ENCODE results near the gene CELA2A.

CELA2A gene

DNA sequence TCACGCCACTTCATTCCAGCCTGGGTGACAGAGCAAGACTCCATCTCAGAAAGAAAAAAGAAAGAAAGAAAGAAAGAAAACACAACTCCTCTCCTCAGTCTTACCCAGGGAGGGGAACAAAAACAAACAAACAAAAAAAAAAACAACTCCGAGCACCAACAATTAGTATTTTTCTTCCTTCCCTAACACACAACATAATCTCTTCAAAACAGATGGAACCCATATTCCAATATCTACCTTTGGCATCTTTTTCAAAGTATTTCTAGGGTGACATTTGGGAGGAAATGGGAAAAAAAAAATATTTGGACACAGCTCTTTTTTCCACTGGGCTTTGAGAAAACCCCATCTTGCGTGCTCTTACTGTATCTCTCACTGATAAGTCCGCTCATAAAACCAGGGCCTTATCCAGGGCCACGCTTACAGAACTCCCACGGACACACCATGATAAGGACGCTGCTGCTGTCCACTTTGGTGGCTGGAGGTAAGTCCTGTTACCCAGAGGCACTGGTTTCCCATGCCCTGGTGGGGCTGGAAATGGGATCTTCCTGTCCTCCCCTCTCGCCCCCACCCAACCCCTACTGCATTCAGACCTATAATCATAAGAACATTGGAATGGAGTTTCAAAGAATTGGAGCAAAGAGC, at the start of gene CELA2A:
CELA2A (plus strand) TSS at position 420 of the 642 bp plus-strand sequence; CDS start at position 442, 22 bp downstream.
- no peak within 1 kb of the TSS for H3K4me3 ChIP-seq (ENCODE audit: low read depth, low read length)
- TF ChIP-seq, protein P1, sequence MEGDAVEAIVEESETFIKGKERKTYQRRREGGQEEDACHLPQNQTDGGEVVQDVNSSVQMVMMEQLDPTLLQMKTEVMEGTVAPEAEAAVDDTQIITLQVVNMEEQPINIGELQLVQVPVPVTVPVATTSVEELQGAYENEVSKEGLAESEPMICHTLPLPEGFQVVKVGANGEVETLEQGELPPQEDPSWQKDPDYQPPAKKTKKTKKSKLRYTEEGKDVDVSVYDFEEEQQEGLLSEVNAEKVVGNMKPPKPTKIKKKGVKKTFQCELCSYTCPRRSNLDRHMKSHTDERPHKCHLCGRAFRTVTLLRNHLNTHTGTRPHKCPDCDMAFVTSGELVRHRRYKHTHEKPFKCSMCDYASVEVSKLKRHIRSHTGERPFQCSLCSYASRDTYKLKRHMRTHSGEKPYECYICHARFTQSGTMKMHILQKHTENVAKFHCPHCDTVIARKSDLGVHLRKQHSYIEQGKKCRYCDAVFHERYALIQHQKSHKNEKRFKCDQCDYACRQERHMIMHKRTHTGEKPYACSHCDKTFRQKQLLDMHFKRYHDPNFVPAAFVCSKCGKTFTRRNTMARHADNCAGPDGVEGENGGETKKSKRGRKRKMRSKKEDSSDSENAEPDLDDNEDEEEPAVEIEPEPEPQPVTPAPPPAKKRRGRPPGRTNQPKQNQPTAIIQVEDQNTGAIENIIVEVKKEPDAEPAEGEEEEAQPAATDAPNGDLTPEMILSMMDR (IDR thresholded peaks at IDR 0.05; ENCODE audit: borderline replicate concordance, insufficient read depth, low read depth, low read length): no peak

DNA sequence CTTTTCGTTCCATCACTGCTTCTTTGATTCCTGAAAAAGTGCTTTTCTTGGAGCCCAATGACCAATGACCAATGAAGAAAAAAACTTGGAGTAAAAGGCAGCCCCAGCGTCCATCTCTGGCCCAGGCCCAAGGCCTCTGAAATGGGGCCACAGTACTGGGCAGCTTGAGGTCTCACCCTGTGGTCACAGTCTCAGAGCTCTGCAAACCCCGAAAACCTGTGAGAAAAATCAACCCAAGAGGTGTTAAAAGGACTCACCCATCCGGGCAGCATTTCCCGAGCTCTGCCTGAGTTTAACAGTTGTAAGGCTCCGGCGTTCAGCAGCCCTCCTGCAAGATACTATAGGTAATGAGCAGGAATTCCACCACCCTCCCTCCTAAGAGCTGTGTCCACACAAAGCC, 49.0 kb upstream of the CELA2A start:
- TF ChIP-seq, protein P1 (IDR thresholded peaks at IDR 0.05; ENCODE audit: borderline replicate concordance, insufficient read depth, low read depth, low read length): no peak
- no peak overlapping the region for H3K4me3 ChIP-seq (ENCODE audit: low read depth, low read length)

DNA sequence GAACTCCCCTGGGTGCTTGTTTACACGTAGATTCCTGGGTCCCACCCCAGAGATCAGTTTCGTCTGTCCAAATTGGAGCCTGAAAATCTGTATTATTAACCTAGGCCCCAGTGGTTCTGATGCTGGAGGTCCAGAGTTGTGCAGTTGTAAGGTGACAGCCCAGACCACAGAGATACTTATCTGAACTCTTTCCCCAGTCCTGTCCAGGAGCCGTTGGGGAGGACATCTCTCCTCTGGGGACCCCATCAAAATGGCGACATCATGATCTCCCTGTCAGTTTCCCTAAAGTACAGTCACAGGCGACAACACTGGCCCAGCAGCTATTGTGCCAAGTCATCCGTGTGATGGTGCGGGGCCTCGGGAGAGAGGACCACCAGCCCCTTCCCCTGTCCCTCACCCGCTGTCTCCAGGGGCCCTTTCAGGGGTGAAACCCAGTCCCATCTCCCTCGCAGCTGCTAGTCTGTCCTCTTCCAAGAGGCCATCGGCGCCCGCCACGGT, 47.6 kb upstream of the CELA2A start:
- TF ChIP-seq, protein P1 (IDR thresholded peaks at IDR 0.05; ENCODE audit: borderline replicate concordance, insufficient read depth, low read depth, low read length): no peak
- peak overlapping the region; percentile 83 for H3K4me3 ChIP-seq (ENCODE audit: low read depth, low read length)

DNA sequence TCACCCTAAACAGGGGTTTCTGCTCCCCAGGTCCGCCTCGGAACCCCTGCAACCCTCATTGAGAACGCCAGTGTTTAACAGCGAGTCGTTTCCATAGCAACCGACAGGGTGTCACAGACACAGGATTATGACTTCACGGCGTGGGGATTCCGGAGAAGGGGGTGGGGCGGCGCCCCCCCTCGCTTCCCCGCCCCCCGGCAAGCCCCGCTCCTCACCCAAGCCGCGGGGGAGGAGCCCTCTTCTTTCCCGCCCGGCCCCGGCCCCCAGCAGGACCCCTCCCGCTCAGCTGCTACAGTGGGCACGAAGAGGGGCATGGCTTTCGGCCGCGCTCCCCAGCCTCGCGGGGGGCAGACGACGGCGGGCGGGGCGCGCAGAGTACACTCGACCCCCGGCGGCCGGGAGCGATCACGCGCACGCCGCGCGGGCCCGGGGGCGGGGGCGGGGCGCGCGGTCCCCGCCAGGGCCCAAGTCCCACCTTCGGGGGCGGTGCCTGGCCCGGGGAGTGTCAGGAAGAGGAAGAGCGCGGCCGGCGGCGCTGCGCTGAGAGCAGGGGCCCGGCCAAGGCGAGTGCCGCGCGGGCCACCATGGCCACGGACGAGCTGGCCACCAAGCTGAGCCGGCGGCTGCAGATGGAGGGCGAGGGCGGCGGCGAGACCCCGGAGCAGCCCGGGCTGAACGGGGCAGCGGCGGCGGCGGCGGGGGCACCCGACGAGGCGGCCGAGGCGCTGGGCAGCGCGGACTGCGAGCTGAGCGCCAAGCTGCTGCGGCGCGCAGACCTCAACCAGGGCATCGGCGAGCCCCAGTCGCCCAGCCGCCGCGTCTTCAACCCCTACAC, 46.9 kb upstream of the CELA2A start, which contains the start of gene EFHD2:
EFHD2 (plus strand) TSS at position 501 of the 835 bp plus-strand sequence; CDS start at position 585, 84 bp downstream.
- TF ChIP-seq, protein P1 (IDR thresholded peaks at IDR 0.05; ENCODE audit: borderline replicate concordance, insufficient read depth, low read depth, low read length): no peak
- H3K4me3 ChIP-seq (ENCODE audit: low read depth, low read length): peak within 1 kb of the TSS; percentile 83

DNA sequence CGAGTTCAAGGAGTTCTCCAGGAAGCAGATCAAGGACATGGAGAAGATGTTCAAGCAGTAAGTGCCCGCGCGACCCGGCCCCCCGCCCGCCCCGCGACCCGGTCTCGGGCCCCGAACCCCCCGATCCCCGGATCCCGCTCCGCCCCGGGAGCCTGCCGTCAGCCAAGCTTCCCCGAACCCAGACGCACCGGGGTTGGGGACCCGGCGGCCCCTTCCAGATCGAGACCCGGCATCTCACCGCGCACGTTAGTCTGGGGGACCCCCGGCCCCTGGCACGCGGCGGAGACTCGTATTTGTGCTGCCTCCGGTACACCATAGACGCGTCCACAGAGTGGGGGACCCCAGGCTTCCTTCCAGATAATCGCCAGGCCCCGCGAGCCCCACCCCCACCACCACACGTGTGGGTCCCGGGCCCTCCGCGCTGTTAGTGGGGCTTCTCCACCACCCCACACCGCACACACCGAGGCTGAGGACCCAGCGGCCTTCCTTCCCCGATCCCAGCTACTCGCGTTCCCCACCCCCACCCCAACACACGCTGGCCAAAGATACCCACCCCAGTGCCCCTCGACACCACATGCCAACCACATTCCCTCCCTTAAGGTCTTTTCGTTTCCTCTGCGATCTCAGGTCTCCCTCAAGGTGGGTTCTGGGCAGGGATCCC, 46.2 kb upstream of the CELA2A start:
- TF ChIP-seq, protein P1 (IDR thresholded peaks at IDR 0.05; ENCODE audit: borderline replicate concordance, insufficient read depth, low read depth, low read length): no peak
- H3K4me3 ChIP-seq (ENCODE audit: low read depth, low read length): peak overlapping the region; percentile 83

DNA sequence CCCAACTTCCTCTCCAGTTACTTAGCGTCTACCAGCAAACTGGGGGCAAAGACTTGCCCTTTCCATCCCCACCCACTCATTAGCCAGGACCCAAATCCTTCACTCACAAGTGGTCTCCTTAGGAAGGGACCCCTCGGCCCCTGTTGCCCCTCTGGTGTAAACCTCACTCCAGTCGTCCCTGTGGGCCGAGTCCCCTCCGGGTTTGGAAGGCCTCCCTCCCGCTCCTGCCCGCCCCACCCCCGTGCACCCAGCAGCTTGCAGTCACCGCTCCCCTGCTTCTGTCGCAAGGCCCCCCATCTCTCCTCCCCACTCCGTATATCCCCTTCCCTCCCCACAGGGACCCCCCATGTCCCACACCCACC, 45.7 kb upstream of the CELA2A start:
- H3K4me3 ChIP-seq (ENCODE audit: low read depth, low read length): peak overlapping the region; percentile 83
- TF ChIP-seq, protein P1 (IDR thresholded peaks at IDR 0.05; ENCODE audit: borderline replicate concordance, insufficient read depth, low read depth, low read length): no peak

Measured in GM12875 (cell line).